CD14-positive monocyte (primary cell): Measurements from ENCODE around the gene TDRD9. TPM values are rescaled to one million over a fixed set of nuclear protein-coding genes. Genes with fewer than 3 reads are reported as not detected.

Experiments used
- DNase-seq, 3 donors: peaks; one replicate each; pipeline ENCODE4 v3.0.0-alpha.2; 2011 to 2022
- H2AFZ ChIP-seq: 2 replicates; pipeline ENCODE4 v1.6.0; 2012; ENCODE audit warnings: mild to moderate bottlenecking, low read depth, low read length, inconsistent platforms; ENCODE audit not compliant: insufficient read depth, poor library complexity, severe bottlenecking
- H3K27ac ChIP-seq, 2 donors: 1 replicate in 1 of 2; 2 replicates in 1 of 2; pipeline ENCODE4 v1.5.1; 2012 to 2013; ENCODE audit warnings: low read length in 2 of 2, control low read depth in 1 of 2, inconsistent platforms in 1 of 2, low read depth in 1 of 2, mild to moderate bottlenecking in 1 of 2
- H3K27me3 ChIP-seq, 2 donors: one replicate each; pipeline versions ENCODE4 v1.6.0 to v1.6.1; 2011 to 2013; ENCODE audit warnings: low read length in 2 of 2; ENCODE audit not compliant: control insufficient read depth in 2 of 2, insufficient read depth in 2 of 2
- H3K36me3 ChIP-seq, 2 donors: replicated peaks in 1 of 2; 1 replicate in 1 of 2; 2 replicates in 1 of 2; pipeline versions ENCODE4 v1.5.1 to v1.6.1; 2012 to 2013; ENCODE audit warnings: low read length in 2 of 2, control low read depth in 1 of 2, inconsistent platforms in 1 of 2, mild to moderate bottlenecking in 1 of 2; ENCODE audit not compliant: insufficient read depth in 2 of 2, control insufficient read depth in 1 of 2
- H3K4me1 ChIP-seq, 2 donors: 1 replicate in 1 of 2; 2 replicates in 1 of 2; pipeline versions ENCODE4 v1.5.1 to v1.6.1; 2012 to 2013; ENCODE audit warnings: low read length in 2 of 2, control low read depth in 1 of 2, inconsistent platforms in 1 of 2, mild to moderate bottlenecking in 1 of 2, moderate library complexity in 1 of 2; ENCODE audit not compliant: insufficient read depth in 2 of 2, control insufficient read depth in 1 of 2
- H3K4me2 ChIP-seq: replicated peaks from 2 replicates; pipeline ENCODE3; 2012; ENCODE audit warnings: low read length, moderate library complexity, mild to moderate bottlenecking; ENCODE audit not compliant: poor library complexity, severe bottlenecking; ENCODE audit errors: extremely low read depth
- H3K4me3 ChIP-seq, 3 experiments: fragments of 200-600 bp in 1 of 3; sonication (generic) in 1 of 3; replicated peaks in 1 of 3; 1 replicate in 2 of 3; 2 replicates in 1 of 3; pipeline ENCODE4 v1.5.1; 2011 to 2013; ENCODE audit warnings: low read length in 3 of 3, mild to moderate bottlenecking in 3 of 3, control low read depth in 2 of 3, low read depth in 2 of 3, inconsistent platforms in 1 of 3, moderate library complexity in 1 of 3
- H3K79me2 ChIP-seq: 2 replicates; pipeline ENCODE4 v1.6.0; 2012; ENCODE audit warnings: mild to moderate bottlenecking, control low read depth, inconsistent platforms, low read length, moderate library complexity; ENCODE audit not compliant: insufficient read depth
- H3K9ac ChIP-seq: 2 replicates; pipeline ENCODE4 v1.6.0; 2017; ENCODE audit warnings: low read length, mild to moderate bottlenecking; ENCODE audit not compliant: insufficient read depth, poor library complexity, severe bottlenecking
- H3K9me3 ChIP-seq, 2 donors: replicated peaks in 1 of 2; 1 replicate in 1 of 2; 2 replicates in 1 of 2; pipeline versions ENCODE4 v1.5.1 to v1.6.1; 2012 to 2013; ENCODE audit warnings: low read length in 2 of 2, control low read depth in 1 of 2; ENCODE audit not compliant: control insufficient read depth in 1 of 2, insufficient read depth in 1 of 2
- H4K20me1 ChIP-seq: 2 replicates; pipeline ENCODE4 v1.6.0; 2012; ENCODE audit warnings: mild to moderate bottlenecking, low read length, control low read depth, moderate library complexity; ENCODE audit not compliant: insufficient read depth
- H3K27ac Mint-ChIP-seq, 7 donors: one replicate each; pipeline ENCODE4 v1.8.0; 2020; ENCODE audit warnings: mild to moderate bottlenecking in 7 of 7, mixed read lengths in 7 of 7, moderate library complexity in 6 of 7, inconsistent platforms in 2 of 7
- H3K27me3 Mint-ChIP-seq, 3 donors: one replicate each; pipeline ENCODE4 v1.8.0; 2021 to 2022; ENCODE audit warnings: low read depth in 3 of 3, mild to moderate bottlenecking in 3 of 3, mixed read lengths in 3 of 3, moderate library complexity in 3 of 3, inconsistent platforms in 1 of 3
- H3K36me3 Mint-ChIP-seq, 2 donors: one replicate each; pipeline ENCODE4 v1.8.0; 2020; ENCODE audit warnings: mixed read lengths in 2 of 2, inconsistent platforms in 1 of 2, mild to moderate bottlenecking in 1 of 2
- H3K4me1 Mint-ChIP-seq: one replicate; pipeline ENCODE4 v1.8.0; 2020; ENCODE audit warnings: mild to moderate bottlenecking, mixed read lengths
- H3K4me3 Mint-ChIP-seq, 2 donors: one replicate each; pipeline ENCODE4 v1.8.0; 2020; ENCODE audit warnings: mild to moderate bottlenecking in 2 of 2, mixed read lengths in 2 of 2, moderate library complexity in 1 of 2
- H3K9me3 Mint-ChIP-seq, 7 donors: one replicate each; pipeline ENCODE4 v1.8.0; 2020 to 2022; ENCODE audit warnings: mixed read lengths in 7 of 7, mild to moderate bottlenecking in 6 of 7, moderate library complexity in 6 of 7, inconsistent platforms in 2 of 7
- WGBS: methylation state at CpG from one replicate; pipeline ENCODE4 v1.1.5; 2013; ENCODE audit warnings: missing lambda C conversion rate; ENCODE audit not compliant: insufficient coverage; 5-methylcytosine and 5-hydroxymethylcytosine counted together
- intact Hi-C, 2 donors: fragments of 100-400 bp; cut with micrococcal nuclease; formaldehyde crosslinking; loops; one replicate each; pipeline versions ENCODE4 v1.15.0 to v1.15.1; 2023
- polyA plus RNA-seq, 3 donors: library from polyadenylated mRNA; depleted of rRNA in 1 of 3; unstranded in 2 of 3; stranded (reverse) in 1 of 3; fragments of 300-500 nt in 2 of 3; fragments of >200 nt in 1 of 3; fragmentation: Illumina TruSeq in 2 of 3; gene quantifications; 1 replicate in 2 of 3; 2 replicates in 1 of 3; pipeline ENCODE4 v1.2.3, GENCODE V29; 2012 to 2021
- TF ChIP-seq, protein P1 (sequence below): fragments of 200-600 bp; IDR thresholded peaks from one replicate; pipeline ENCODE4 v1.8.0; 2022; ENCODE audit warnings: antibody characterized with exemption, mild to moderate bottlenecking

Gene TDRD9
- polyA plus RNA-seq, 3 donors: 7.6 to 12.1 (median 11.8) TPM

DNA sequence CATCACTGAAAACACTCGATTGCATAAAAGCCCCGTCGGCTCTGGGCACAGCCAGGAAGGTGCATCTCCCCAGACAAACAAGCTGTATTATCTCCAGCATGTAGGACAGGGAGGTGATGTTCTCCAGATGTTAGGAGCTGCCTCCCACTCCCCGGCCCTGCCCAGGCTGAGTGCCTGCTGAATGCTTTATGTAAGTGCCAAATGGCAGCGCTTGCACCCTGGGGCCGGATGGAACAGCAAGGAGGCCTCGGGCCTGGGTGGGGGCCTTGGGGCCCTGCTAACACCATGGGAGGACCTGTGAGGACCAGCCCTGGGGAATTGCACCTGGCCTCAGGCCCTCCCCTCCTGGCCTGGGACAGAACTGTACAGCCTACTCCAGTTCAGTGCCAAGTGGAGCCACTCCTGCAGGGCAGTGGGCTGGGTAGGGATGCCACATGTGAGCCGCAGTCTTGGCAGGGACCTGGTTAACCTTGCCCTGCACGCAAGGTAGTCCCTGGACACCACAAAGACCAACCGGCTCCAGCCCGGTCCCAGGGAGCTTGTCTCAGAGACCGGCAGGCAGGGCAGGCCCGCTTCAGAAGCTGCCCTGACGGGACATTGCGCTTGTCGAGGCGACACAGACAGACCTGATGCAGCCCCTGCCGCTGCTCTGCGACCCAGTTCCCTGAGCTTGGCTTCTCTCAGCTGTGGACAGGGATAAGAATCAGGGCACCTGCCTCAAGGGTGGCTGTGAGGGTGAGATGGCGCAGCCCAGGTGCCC, 45.6 kb upstream of the TDRD9 start:
- H3K4me1 Mint-ChIP-seq: peaks cover 19% of the 10 kb centered on the region
- WGBS: 92% methylated on average over 19 of the region's 20 CpGs
- Histone ChIP-seq H2AFZ (no peak overlapping the region), H3K9me3 (no peaks in the 10 kb centered on the region), H3K79me2 (no peaks in the 10 kb centered on the region), H4K20me1 (no peaks in the 10 kb centered on the region), H3K36me3 (no peaks in the 10 kb centered on the region), H3K4me3 (no peak overlapping the region), H3K4me1 (peaks cover 14 to 16% of the 10 kb centered on the region in 2 donors), H3K9ac (no peak overlapping the region), H3K27me3 (peaks cover 0 to 33% of the 10 kb centered on the region in 2 donors), H3K27ac (no peak overlapping the region), H3K4me2 (no peak overlapping the region)
- H3K4me3 Mint-ChIP-seq: no peak overlapping the region
- no peaks in the 10 kb centered on the region for H3K36me3 Mint-ChIP-seq
- no peaks in the 10 kb centered on the region for H3K9me3 Mint-ChIP-seq
- TF ChIP-seq, protein P1, sequence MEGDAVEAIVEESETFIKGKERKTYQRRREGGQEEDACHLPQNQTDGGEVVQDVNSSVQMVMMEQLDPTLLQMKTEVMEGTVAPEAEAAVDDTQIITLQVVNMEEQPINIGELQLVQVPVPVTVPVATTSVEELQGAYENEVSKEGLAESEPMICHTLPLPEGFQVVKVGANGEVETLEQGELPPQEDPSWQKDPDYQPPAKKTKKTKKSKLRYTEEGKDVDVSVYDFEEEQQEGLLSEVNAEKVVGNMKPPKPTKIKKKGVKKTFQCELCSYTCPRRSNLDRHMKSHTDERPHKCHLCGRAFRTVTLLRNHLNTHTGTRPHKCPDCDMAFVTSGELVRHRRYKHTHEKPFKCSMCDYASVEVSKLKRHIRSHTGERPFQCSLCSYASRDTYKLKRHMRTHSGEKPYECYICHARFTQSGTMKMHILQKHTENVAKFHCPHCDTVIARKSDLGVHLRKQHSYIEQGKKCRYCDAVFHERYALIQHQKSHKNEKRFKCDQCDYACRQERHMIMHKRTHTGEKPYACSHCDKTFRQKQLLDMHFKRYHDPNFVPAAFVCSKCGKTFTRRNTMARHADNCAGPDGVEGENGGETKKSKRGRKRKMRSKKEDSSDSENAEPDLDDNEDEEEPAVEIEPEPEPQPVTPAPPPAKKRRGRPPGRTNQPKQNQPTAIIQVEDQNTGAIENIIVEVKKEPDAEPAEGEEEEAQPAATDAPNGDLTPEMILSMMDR: no peak
- H3K27me3 Mint-ChIP-seq: peaks cover 24 to 48% (median 43%) of the 10 kb centered on the region in 3 donors
- H3K27ac Mint-ChIP-seq: no peak overlapping the region
- intact Hi-C loops: no loop called here
- no peak for DNase-seq

DNA sequence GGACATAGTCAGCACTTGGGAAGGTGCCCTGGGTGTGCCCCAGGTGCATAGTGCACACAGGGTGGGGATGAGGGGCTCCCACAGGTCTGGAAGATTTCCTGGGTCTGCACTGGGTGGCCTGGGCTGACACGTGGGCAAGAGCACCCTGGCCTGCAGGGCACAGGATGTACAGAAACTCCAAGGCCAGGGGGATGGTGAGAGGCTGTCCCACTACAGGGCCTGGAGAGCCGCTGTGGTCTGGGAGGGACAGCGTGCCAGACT, 45.1 kb upstream of the TDRD9 start:
- no peaks in the 10 kb centered on the region for H3K79me2 ChIP-seq
- DNase-seq: no peak
- no peaks in the 10 kb centered on the region for H4K20me1 ChIP-seq
- 100% methylated on average over 2 of the region's 3 CpGs for WGBS
- Mint-ChIP-seq H3K4me1 (peaks cover 19% of the 10 kb centered on the region), H3K4me3 (no peak overlapping the region), H3K27ac (no peak overlapping the region), H3K36me3 (no peaks in the 10 kb centered on the region), H3K9me3 (no peaks in the 10 kb centered on the region), H3K27me3 (peaks cover 21 to 43% (median 38%) of the 10 kb centered on the region in 3 donors)
- no peaks in the 10 kb centered on the region for H3K9me3 ChIP-seq
- no peak overlapping the region for H3K27ac ChIP-seq
- intact Hi-C loops: no loop called here
- no peak overlapping the region for H3K4me2 ChIP-seq
- H3K4me3 ChIP-seq: no peak overlapping the region
- TF ChIP-seq, protein P1: no peak
- H3K4me1 ChIP-seq: peaks cover 14 to 16% of the 10 kb centered on the region in 2 donors
- peaks cover 0 to 32% of the 10 kb centered on the region in 2 donors for H3K27me3 ChIP-seq
- no peak overlapping the region for H3K9ac ChIP-seq
- no peak overlapping the region for H2AFZ ChIP-seq
- H3K36me3 ChIP-seq: no peaks in the 10 kb centered on the region
